ENCODE measurements around the gene ATG2A.

The ATG2A gene

GRCh38 chr11:64867748-64868462, 49.1 kb downstream of the ATG2A start:
- DNase-seq = no peak

- no peak for DNase-seq
Measured at GRCh38 chr11:64866173-64866491, 50.9 kb downstream of the ATG2A start.

GRCh38 chr11:64865286-64866172, 51.5 kb downstream of the ATG2A start:
- no peak for DNase-seq

GRCh38 chr11:64864473-64865285, 52.3 kb downstream of the ATG2A start:
- DNase-seq = no peak

GRCh38 chr11:64864135-64864472, 52.9 kb downstream of the ATG2A start:
- DNase-seq = no peak

- no peak for DNase-seq
Measured at GRCh38 chr11:64863391-64864060, 53.5 kb downstream of the ATG2A start.

GRCh38 chr11:64862987-64863390, 54.0 kb downstream of the ATG2A start:
- DNase-seq = no peak

GRCh38 chr11:64861227-64861975, 55.6 kb downstream of the ATG2A start:
- DNase-seq = peak; percentile 54

- peak; percentile 87 for DNase-seq
Measured at GRCh38 chr11:64859542-64860414, 57.2 kb downstream of the ATG2A start.

- DNase-seq = peak; percentile 63
Measured at GRCh38 chr11:64858467-64859263, 58.3 kb downstream of the ATG2A start.

GRCh38 chr11:64857485-64857884, 59.5 kb downstream of the ATG2A start:
- no peak for DNase-seq

GRCh38 chr11:64856382-64857227, 60.4 kb downstream of the ATG2A start:
- DNase-seq = peak; percentile 51

GRCh38 chr11:64855596-64856304, 61.3 kb downstream of the ATG2A start:
- DNase-seq = no peak

GRCh38 chr11:64854534-64855502, 62.2 kb downstream of the ATG2A start:
- peak; percentile 81 for DNase-seq

- no peak for DNase-seq
Measured at GRCh38 chr11:64854157-64854533, 62.9 kb downstream of the ATG2A start.

GRCh38 chr11:64853709-64854108, 63.3 kb downstream of the ATG2A start:
- DNase-seq = no peak

- DNase-seq = no peak
Measured at GRCh38 chr11:64852804-64853509, 64.1 kb downstream of the ATG2A start.
